ENCODE measurements around the gene RNF144A. TPM values are rescaled to one million over a fixed set of nuclear protein-coding genes. Genes with fewer than 3 reads are reported as not detected.

The RNF144A gene
- total RNA-seq, 1 experiment from 2014 or later, result 0.21 TPM

DNA sequence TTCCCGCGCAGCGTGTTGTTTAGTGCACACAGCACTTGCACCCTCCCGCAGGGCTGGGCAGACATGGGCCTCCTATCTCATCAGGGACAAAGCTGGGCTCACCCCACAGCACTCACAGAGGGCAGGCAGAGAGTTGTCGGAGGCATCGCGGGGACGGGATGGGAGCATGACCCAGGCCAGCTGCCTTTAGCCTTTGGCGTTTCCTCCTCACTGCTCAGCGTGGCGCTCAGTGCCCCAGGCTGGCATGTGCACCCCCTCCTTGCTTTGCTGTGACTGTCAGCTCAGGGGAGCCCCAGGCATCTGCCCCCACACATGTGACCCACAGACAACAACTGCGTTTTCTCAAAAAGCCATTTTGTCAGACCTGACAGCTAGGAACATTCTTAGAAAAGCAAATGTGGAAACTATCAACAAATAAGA, 101.1 kb downstream of the RNF144A start:
- BruUV-seq (replicated peaks), result no TSS peak
- H3K36me3 Mint-ChIP-seq (ENCODE audit: insufficient read depth, unreplicated experiment), result no peaks in the 10 kb centered on the region
- no peak overlapping the region for H3K4me3 Mint-ChIP-seq (ENCODE audit: unreplicated experiment)
- intact Hi-C loops (cut with micrococcal nuclease), result no loop called here
- no peaks in the 10 kb centered on the region for H3K9me3 Mint-ChIP-seq (ENCODE audit: unreplicated experiment)
- ChIA-PET POLR2A (no interaction called here), CTCF (interaction anchor here (1.8 kb wide), 1 partner anchor 26 kb away, joined by 7 read pairs; no protein-coding TSS in a partner anchor)
- DNase-seq (ENCODE audit: unreplicated experiment), result no peak
- TF ChIP-seq, protein P1, sequence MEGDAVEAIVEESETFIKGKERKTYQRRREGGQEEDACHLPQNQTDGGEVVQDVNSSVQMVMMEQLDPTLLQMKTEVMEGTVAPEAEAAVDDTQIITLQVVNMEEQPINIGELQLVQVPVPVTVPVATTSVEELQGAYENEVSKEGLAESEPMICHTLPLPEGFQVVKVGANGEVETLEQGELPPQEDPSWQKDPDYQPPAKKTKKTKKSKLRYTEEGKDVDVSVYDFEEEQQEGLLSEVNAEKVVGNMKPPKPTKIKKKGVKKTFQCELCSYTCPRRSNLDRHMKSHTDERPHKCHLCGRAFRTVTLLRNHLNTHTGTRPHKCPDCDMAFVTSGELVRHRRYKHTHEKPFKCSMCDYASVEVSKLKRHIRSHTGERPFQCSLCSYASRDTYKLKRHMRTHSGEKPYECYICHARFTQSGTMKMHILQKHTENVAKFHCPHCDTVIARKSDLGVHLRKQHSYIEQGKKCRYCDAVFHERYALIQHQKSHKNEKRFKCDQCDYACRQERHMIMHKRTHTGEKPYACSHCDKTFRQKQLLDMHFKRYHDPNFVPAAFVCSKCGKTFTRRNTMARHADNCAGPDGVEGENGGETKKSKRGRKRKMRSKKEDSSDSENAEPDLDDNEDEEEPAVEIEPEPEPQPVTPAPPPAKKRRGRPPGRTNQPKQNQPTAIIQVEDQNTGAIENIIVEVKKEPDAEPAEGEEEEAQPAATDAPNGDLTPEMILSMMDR (IDR thresholded peaks at IDR 0.05; ENCODE audit: unreplicated experiment), result no peak
- no peak overlapping the region for H3K27ac Mint-ChIP-seq (ENCODE audit: low read depth, unreplicated experiment)
- peaks cover 19% of the 10 kb centered on the region for H3K4me1 Mint-ChIP-seq (ENCODE audit: insufficient read depth, unreplicated experiment)
- H3K27me3 Mint-ChIP-seq (ENCODE audit: insufficient read depth, unreplicated experiment), result peaks cover 35% of the 10 kb centered on the region

DNA sequence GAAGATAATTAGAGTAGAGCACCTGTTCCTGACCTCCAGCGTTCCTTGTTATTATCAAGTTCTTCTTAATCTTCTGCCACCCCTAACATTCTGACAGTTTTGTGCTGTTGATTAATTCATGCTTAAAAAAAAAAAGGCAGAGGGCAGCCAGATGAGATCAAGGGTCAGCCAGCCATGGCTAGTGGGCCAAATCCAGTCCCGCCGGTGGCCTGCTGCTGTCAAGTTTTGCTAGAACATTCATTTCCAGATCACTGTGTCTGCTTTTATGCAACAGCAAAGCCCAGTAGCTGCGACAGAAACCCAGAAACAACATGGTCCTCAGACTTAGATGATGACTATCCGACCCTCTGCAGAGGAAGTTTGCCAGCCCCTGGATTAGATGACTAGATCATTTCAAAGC, 101.6 kb downstream of the RNF144A start:
- Mint-ChIP-seq H3K4me1 (ENCODE audit: insufficient read depth, unreplicated experiment) (peaks cover 23% of the 10 kb centered on the region), H3K36me3 (ENCODE audit: insufficient read depth, unreplicated experiment) (no peaks in the 10 kb centered on the region), H3K27me3 (ENCODE audit: insufficient read depth, unreplicated experiment) (peaks cover 32% of the 10 kb centered on the region), H3K9me3 (ENCODE audit: unreplicated experiment) (no peaks in the 10 kb centered on the region), H3K27ac (ENCODE audit: low read depth, unreplicated experiment) (no peak overlapping the region), H3K4me3 (ENCODE audit: unreplicated experiment) (no peak overlapping the region)
- ChIA-PET POLR2A (no interaction called here), CTCF (interaction anchor here (0.7 kb wide), 1 partner anchor 28 kb away, joined by 3 read pairs; no protein-coding TSS in a partner anchor)
- TF ChIP-seq, protein P1 (IDR thresholded peaks at IDR 0.05; ENCODE audit: unreplicated experiment), result no peak
- intact Hi-C loops (cut with micrococcal nuclease), result no loop called here
- no peak for DNase-seq (ENCODE audit: unreplicated experiment)
- no TSS peak for BruUV-seq (replicated peaks)

DNA sequence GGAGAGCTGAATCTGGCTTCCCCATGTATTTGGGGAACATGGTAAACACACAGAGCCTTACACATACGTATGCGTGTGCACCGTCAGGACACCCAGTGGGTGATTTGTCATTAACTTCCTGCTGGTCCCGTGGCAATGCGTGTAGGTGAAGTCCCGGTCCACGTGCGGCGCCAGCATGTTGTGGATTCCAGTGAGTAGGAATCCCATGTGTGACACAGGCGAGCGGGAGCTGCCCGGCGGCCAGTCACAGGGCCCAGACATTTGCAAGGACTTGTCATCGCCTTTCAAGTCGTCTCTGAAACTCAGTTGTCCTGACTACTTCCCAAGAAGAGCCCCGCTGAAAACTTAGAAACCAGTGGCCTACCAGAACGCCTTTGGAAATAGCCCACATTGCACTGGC, 102.0 kb downstream of the RNF144A start:
- BruUV-seq (replicated peaks), result no TSS peak
- DNase-seq (ENCODE audit: unreplicated experiment), result no peak
- peaks cover 28% of the 10 kb centered on the region for H3K27me3 Mint-ChIP-seq (ENCODE audit: insufficient read depth, unreplicated experiment)
- ChIA-PET CTCF (interaction anchor here (0.7 kb wide), 1 partner anchor 27 kb away, joined by 3 read pairs; no protein-coding TSS in a partner anchor), POLR2A (no interaction called here)
- no peaks in the 10 kb centered on the region for H3K9me3 Mint-ChIP-seq (ENCODE audit: unreplicated experiment)
- TF ChIP-seq, protein P1 (IDR thresholded peaks at IDR 0.05; ENCODE audit: unreplicated experiment), result no peak
- no peak overlapping the region for H3K4me3 Mint-ChIP-seq (ENCODE audit: unreplicated experiment)
- intact Hi-C loops (cut with micrococcal nuclease), result no loop called here
- no peaks in the 10 kb centered on the region for H3K36me3 Mint-ChIP-seq (ENCODE audit: insufficient read depth, unreplicated experiment)
- H3K4me1 Mint-ChIP-seq (ENCODE audit: insufficient read depth, unreplicated experiment), result peaks cover 23% of the 10 kb centered on the region
- H3K27ac Mint-ChIP-seq (ENCODE audit: low read depth, unreplicated experiment), result no peak overlapping the region

DNA sequence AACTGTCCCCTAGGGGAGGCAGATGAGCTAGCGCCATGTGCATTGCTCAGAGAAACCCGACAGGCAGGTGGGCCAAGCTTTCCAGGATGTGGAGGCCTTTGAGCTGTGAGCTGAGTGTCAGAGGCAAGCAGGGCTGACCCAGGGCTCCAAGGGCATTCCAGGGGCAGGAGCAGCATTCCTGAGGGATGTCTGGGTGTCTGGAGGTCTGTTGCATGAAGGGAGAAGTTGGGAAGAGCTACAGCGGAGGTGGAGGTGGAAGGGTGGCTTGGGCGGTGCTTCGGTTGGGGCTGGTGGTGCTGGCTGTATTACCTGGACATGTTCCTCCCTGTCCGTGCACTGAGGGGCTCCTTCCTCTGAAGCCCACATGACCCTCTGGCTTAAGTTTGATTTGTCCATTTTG, 102.8 kb downstream of the RNF144A start:
- ChIA-PET POLR2A (no interaction called here), CTCF (no interaction called here)
- Mint-ChIP-seq H3K27ac (ENCODE audit: low read depth, unreplicated experiment) (no peak overlapping the region), H3K9me3 (ENCODE audit: unreplicated experiment) (no peaks in the 10 kb centered on the region), H3K4me1 (ENCODE audit: insufficient read depth, unreplicated experiment) (peaks cover 23% of the 10 kb centered on the region), H3K4me3 (ENCODE audit: unreplicated experiment) (no peak overlapping the region), H3K36me3 (ENCODE audit: insufficient read depth, unreplicated experiment) (no peaks in the 10 kb centered on the region), H3K27me3 (ENCODE audit: insufficient read depth, unreplicated experiment) (peaks cover 19% of the 10 kb centered on the region)
- no peak for DNase-seq (ENCODE audit: unreplicated experiment)
- TF ChIP-seq, protein P1 (IDR thresholded peaks at IDR 0.05; ENCODE audit: unreplicated experiment), result no peak
- intact Hi-C loops (cut with micrococcal nuclease), result no loop called here
- BruUV-seq (replicated peaks), result no TSS peak

All from MCF 10A (cell line).